NOMO-1 treated with DMSO at 0.1 percent for 48 hours (cell line): ENCODE results near the gene FSTL4.

Source experiments
- DNase-seq: peaks from one replicate; lab custom pipeline; 2025; ENCODE audit not compliant: unreplicated experiment; lab: John Stamatoyannopoulos, UW

Gene FSTL4

GRCh38 chr5:133393776-133394476, 218.4 kb downstream of the FSTL4 start:
- no peak for DNase-seq

DNA sequence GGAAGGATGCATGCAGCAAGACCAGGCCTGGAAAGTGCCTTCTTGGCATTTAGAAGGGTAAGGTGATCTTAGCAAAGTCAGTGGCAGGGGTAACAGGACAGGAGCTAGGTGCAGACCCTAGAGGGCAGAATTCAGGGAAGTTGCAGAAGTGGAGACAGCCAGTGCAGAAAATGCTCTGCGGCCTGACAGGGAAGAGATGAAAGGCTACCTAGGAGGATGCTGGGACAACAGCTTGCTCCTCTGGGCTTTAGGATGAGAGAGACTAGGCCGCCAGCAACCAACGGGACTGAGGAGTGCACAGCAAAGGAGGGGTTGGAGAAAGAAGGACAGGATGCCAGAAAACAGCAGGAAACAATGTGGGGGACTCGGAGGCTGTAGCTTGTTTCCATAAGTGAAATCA, 219.9 kb downstream of the FSTL4 start:
- DNase-seq = no peak

- DNase-seq = no peak
Observed at GRCh38 chr5:133391354-133392136, 220.8 kb downstream of the FSTL4 start.

- no peak for DNase-seq
Observed at GRCh38 chr5:133390416-133391353, 221.7 kb downstream of the FSTL4 start.

- DNase-seq = no peak
Observed at GRCh38 chr5:133389066-133389590, 223.2 kb downstream of the FSTL4 start.

- DNase-seq = no peak
Observed at GRCh38 chr5:133387621-133388020, 224.7 kb downstream of the FSTL4 start.

- no peak for DNase-seq
Observed at GRCh38 chr5:133387091-133387490, 225.2 kb downstream of the FSTL4 start.

DNA sequence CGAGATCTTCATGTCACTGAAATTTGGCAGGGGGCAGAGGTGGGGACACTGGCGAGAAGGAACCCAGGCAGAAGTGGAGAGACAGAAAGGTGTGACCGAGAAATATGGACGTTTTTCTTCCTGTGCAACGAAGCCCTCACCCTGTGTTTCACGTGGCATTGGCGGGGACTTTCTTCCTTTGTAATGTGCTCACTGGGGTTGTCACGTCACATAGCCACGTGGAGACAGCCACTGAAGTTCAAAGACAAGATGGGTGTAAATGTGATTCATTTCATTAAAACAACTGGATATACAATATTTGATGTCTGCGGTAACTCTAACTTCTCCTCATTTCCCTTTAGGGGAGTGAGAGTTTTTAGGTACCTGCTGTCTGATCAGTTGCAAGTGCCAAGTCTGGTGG, 225.7 kb downstream of the FSTL4 start:
- no peak for DNase-seq

GRCh38 chr5:133385346-133385745, 227.0 kb downstream of the FSTL4 start:
- DNase-seq = no peak

- DNase-seq = no peak
Observed at GRCh38 chr5:133384903-133385302, 227.4 kb downstream of the FSTL4 start.

DNA sequence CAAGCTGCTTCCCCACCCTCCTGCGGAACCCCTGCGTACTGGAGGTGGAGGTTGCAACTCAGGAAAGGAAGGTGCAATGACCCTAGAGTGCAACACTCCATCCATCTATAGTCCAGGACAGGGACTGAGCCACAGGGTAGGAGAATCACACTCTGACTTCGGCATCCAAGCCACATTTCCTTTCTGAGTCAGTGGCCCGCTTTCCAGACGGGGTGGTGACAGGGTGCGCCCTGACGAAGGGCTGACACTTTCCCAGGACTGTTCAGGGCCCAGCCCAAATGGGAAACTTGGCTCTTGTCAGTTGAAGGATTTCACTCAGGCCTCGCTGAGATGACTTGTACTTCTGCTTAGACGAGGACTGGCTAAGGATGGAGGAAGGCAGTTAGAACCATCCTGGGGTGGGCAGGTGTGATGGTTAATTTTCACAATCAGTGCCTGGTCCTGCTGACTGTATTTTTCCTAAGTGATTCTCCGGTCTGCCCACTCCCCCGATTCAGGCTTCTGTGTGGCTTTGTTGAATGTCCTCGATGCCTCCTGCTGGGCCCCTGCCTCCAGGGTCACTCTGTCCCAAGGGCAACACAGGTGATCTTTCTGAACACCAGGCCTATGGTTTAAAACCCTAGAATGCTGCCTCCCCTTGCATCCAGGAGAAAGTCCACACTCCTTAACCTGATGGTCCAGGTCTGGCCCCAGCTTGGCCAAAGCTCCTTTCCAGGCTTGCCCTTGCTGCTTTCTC, 228.1 kb downstream of the FSTL4 start:
- no peak for DNase-seq

DNA sequence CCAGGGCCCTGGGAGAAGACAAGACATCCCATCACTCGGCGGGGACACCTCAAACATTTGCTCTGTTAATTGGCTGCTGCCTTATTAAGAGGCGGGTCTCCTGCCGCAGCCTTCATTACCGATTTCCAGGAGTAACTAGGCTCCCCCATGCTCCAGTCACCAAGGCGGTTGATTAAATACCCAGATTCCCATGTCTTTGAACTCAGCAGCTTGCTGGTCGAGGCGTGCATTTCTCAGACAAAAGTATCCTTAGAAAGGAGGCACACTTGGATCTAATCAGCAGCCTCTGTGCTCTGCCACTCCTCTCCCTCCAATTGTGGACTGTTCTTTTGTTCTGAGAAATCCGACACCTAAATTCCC, 228.8 kb downstream of the FSTL4 start:
- no peak for DNase-seq

GRCh38 chr5:133382661-133383579, 229.4 kb downstream of the FSTL4 start:
- DNase-seq = no peak

GRCh38 chr5:133381571-133382365, 230.6 kb downstream of the FSTL4 start:
- DNase-seq = no peak

DNA sequence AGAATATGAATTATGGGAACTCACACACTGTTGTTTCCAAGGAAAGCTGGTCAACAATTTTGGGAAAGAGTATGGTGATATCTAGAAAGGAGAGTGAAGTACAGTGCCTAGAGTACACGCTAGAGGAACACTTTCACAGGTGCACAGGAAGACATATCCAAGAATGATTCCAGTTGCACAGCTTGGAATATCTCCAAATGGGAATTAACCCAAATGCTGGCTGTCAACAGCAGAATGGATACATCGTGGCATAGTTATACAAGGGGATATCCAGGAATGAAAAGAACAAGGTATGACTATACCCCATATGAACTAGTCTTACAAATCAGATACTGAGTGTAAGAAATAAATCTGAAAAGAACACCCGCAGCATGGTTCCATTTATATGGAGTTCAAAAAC, 231.3 kb downstream of the FSTL4 start:
- DNase-seq = no peak

GRCh38 chr5:133377736-133378135, 234.6 kb downstream of the FSTL4 start:
- no peak for DNase-seq

DNA sequence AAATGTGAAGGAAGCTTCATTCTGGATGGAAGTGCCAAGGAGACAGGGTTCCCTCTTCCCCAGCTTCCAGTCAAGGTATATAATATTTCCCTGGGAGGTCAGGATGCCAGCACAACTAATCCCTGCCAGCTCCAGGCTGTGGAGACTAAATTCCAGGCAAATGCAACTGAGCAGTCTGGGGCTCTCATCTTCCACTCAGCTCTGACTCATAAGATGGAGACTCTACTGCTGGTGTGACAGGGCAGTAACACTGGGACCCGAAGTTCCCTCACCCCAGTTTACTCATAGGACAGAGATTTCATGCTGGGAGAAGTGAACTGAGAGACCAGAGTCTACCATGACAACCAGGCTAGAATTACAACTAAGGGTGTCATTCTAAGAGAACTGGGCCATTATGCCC, 235.4 kb downstream of the FSTL4 start:
- no peak for DNase-seq

DNA sequence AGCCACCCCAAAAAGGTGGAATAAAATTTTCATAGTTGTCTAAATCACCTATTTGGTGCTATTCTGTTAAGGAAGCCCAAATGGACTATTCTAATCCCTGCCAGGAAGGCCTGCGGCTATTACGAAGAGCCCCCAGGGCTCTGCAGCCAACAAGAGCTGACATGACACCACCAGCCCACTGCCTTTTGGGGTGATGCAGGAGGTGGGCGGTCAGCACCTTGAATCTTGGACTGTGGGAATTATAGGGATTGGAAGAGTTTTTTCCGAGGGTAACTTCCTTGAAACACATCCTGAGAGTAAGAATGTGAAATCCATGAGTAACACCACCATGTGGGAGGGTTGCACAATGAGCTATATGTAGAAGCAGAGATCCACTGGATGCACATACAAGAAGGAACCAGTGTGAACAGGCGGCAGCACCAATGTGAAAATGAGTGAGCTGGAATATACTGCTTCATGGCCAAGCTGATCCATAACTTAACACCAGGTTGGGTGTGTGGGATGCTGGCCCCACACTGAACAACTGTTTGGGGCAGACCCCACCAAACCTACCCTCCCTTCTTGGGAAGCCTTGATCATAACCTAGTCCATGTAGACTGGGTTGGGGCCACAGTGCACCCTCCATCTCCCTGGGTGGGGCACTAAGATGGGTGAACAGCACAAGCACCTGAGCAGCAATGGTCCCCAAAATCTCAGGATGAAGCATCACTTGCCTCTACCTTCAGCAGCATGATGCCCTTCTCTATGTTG, 239.0 kb downstream of the FSTL4 start:
- no peak for DNase-seq
